GM23248 (cell line): ENCODE data around the gene PCK2. TPM values are rescaled to one million over a fixed set of nuclear protein-coding genes. Genes with fewer than 3 reads are reported as not detected.

Experiments
- DNase-seq: peaks from one replicate; pipeline ENCODE4 v3.0.0-alpha.2; 2015
- H2AFZ ChIP-seq: fragments of 200-600 bp; sonication (generic); 2 replicates; pipeline ENCODE4 v1.6.1; 2016; ENCODE audit warnings: antibody characterized with exemption
- H3F3A ChIP-seq: fragments of 200-600 bp; sonication (generic); 2 replicates; pipeline ENCODE4 v1.6.1; 2016; ENCODE audit warnings: mild to moderate bottlenecking, antibody characterized with exemption, mixed run types; ENCODE audit not compliant: insufficient read depth
- H3K27ac ChIP-seq: fragments of 200-600 bp; sonication (generic); 2 replicates; pipeline ENCODE4 v1.5.1; 2016; ENCODE audit warnings: mild to moderate bottlenecking
- H3K27me3 ChIP-seq: fragments of 200-600 bp; sonication (generic); replicated peaks from 2 replicates; pipeline ENCODE4 v1.6.1; 2016; ENCODE audit warnings: mild to moderate bottlenecking; ENCODE audit not compliant: insufficient read depth
- H3K36me3 ChIP-seq: fragments of 200-600 bp; sonication (generic); 2 replicates; pipeline ENCODE4 v1.6.1; 2016; ENCODE audit warnings: low read depth, mild to moderate bottlenecking
- H3K4me1 ChIP-seq: fragments of 200-600 bp; sonication (generic); 2 replicates; pipeline ENCODE4 v1.6.1; 2016; ENCODE audit warnings: mild to moderate bottlenecking; ENCODE audit not compliant: insufficient read depth
- H3K4me2 ChIP-seq: fragments of 200-600 bp; sonication (generic); one replicate; pipeline ENCODE4 v1.6.1; 2016; ENCODE audit warnings: mild to moderate bottlenecking; ENCODE audit not compliant: unreplicated experiment
- H3K4me3 ChIP-seq: fragments of 200-600 bp; sonication (generic); 2 replicates; pipeline ENCODE4 v1.5.1; 2016; ENCODE audit warnings: mild to moderate bottlenecking
- H3K79me2 ChIP-seq: fragments of 200-600 bp; sonication (generic); 2 replicates; pipeline ENCODE4 v1.6.1; 2016; ENCODE audit warnings: mild to moderate bottlenecking; ENCODE audit not compliant: insufficient read depth
- H3K9ac ChIP-seq: fragments of 200-600 bp; sonication (generic); 2 replicates; pipeline ENCODE4 v1.6.1; 2016; ENCODE audit warnings: mild to moderate bottlenecking
- H3K9me2 ChIP-seq: fragments of 200-600 bp; sonication (generic); 2 replicates; pipeline ENCODE4 v1.6.1; 2016; ENCODE audit warnings: mixed run types, mild to moderate bottlenecking, moderate library complexity; ENCODE audit not compliant: insufficient read depth
- H3K9me3 ChIP-seq: fragments of 200-600 bp; sonication (generic); one replicate; pipeline ENCODE4 v1.6.1; 2017; ENCODE audit warnings: low read depth
- H4K20me1 ChIP-seq: fragments of 200-600 bp; sonication (generic); 2 replicates; pipeline ENCODE4 v1.6.0; 2016; ENCODE audit not compliant: insufficient read depth
- EZH2 ChIP-seq: fragments of 200-600 bp; sonication (generic); IDR thresholded peaks from 2 replicates; pipeline ENCODE4 v1.6.1; 2018; ENCODE audit warnings: antibody characterized with exemption, mild to moderate bottlenecking; ENCODE audit not compliant: insufficient read depth, poor library complexity, severe bottlenecking
- EZH2phosphoT487 ChIP-seq: fragments of 200-600 bp; sonication (generic); IDR thresholded peaks from 2 replicates; pipeline ENCODE4 v1.6.1; 2018; ENCODE audit warnings: antibody characterized with exemption, moderate library complexity, mild to moderate bottlenecking, low read depth; ENCODE audit not compliant: insufficient read depth
- WGBS, 2 experiments: methylation state at CpG; one replicate each; pipeline ENCODE4 v1.1.6; 2015 to 2017; ENCODE audit warnings: low lambda C conversion rate in 2 of 2, low coverage in 1 of 2; ENCODE audit errors: missing lambda C conversion rate in 2 of 2; 5-methylcytosine and 5-hydroxymethylcytosine counted together
- in situ Hi-C: fragments of 300-500 bp; cut with MboI; formaldehyde crosslinking; loops from 2 replicates; pipeline ENCODE4 v1.15.0; 2020
- polyA plus RNA-seq: library from polyadenylated mRNA; unstranded; fragments of >200 nt; fragmentation: Nextera tagmentation; extraction: Ambion mirVana; gene quantifications from 2 replicates; pipeline ENCODE4 v1.2.1, GENCODE V29; 2016
- total RNA-seq: library from RNA; depleted of rRNA; stranded (reverse); fragments of >200 nt; shearing (Covaris generic); gene quantifications from 2 replicates; pipeline ENCODE4 v1.2.3, GENCODE V29; 2014

Gene PCK2
- total and polyA plus RNA-seq, 2 experiments from 2014 or later, result 84.3 to 148 TPM

GRCh38 chr14:24132976-24133375, 38.9 kb downstream of the PCK2 start:
- H3K4me3 ChIP-seq, result no peak overlapping the region
- in situ Hi-C loops, result no loop called here
- H3K79me2 ChIP-seq, result peaks cover 17% of the 10 kb centered on the region
- peaks cover 4% of the 10 kb centered on the region; the same call in 1 of the 2 replicates for H3K4me1 ChIP-seq
- H3F3A ChIP-seq, result no peaks in the 10 kb centered on the region
- H3K9ac ChIP-seq, result no peak overlapping the region
- 93 to 98% methylated on average over 2 of the region's 2 CpGs for WGBS, 2 experiments
- no peak overlapping the region for H3K4me2 ChIP-seq
- H2AFZ ChIP-seq, result no peak overlapping the region
- no peaks in the 10 kb centered on the region for H4K20me1 ChIP-seq
- H3K36me3 ChIP-seq, result peaks cover under 1% of the 10 kb centered on the region; the same call in 1 of the 2 replicates
- H3K9me2 ChIP-seq, result no peaks in the 10 kb centered on the region
- TF ChIP-seq EZH2phosphoT487 (no peak), EZH2 (no peak)
- no peak overlapping the region for H3K27ac ChIP-seq
- no peaks in the 10 kb centered on the region for H3K27me3 ChIP-seq
- no peaks in the 10 kb centered on the region for H3K9me3 ChIP-seq
- DNase-seq, result no peak

- H2AFZ ChIP-seq, result no peak overlapping the region
- no peak overlapping the region for H3K9ac ChIP-seq
- peaks cover 4% of the 10 kb centered on the region; the same call in 1 of the 2 replicates for H3K4me1 ChIP-seq
- H3K9me2 ChIP-seq, result no peaks in the 10 kb centered on the region
- peaks cover 8% of the 10 kb centered on the region; the same call in 1 of the 2 replicates for H3K36me3 ChIP-seq
- no peak overlapping the region for H3K4me3 ChIP-seq
- WGBS, 2 experiments, result 100% methylated on average over 1 of the region's 1 CpG
- no peak overlapping the region for H3K4me2 ChIP-seq
- no peaks in the 10 kb centered on the region for H3K27me3 ChIP-seq
- H3K9me3 ChIP-seq, result no peaks in the 10 kb centered on the region
- H3K27ac ChIP-seq, result no peak overlapping the region
- no peak for DNase-seq
- no peaks in the 10 kb centered on the region for H4K20me1 ChIP-seq
- in situ Hi-C loops, result no loop called here
- peaks cover 25% of the 10 kb centered on the region for H3K79me2 ChIP-seq
- TF ChIP-seq EZH2 (no peak), EZH2phosphoT487 (no peak)
- H3F3A ChIP-seq, result no peaks in the 10 kb centered on the region
Measured at GRCh38 chr14:24133735-24134134, 39.6 kb downstream of the PCK2 start.

- WGBS, 2 experiments, result 1 to 2% methylated on average over 9 of the region's 9 CpGs
- TF ChIP-seq EZH2phosphoT487 (no peak), EZH2 (no peak)
- peak overlapping the region; percentile 90 for H3K4me3 ChIP-seq
- H3K4me1 ChIP-seq, result peaks cover 12% of the 10 kb centered on the region; the same call in 1 of the 2 replicates
- no peak overlapping the region for H3K27ac ChIP-seq
- H3K4me2 ChIP-seq, result peak overlapping the region; percentile 80
- in situ Hi-C loops, result no loop called here
- H3K36me3 ChIP-seq, result peaks cover 12% of the 10 kb centered on the region; the same call in 1 of the 2 replicates
- peak overlapping the region; percentile 95 for H2AFZ ChIP-seq
- no peaks in the 10 kb centered on the region; the same call in 1 of the 2 replicates for H3F3A ChIP-seq
- H3K9me2 ChIP-seq, result no peaks in the 10 kb centered on the region
- H3K27me3 ChIP-seq, result no peaks in the 10 kb centered on the region
- H3K9me3 ChIP-seq, result no peaks in the 10 kb centered on the region
- peak overlapping the region; percentile 93 for H3K9ac ChIP-seq
- H3K79me2 ChIP-seq, result peaks cover 41% of the 10 kb centered on the region
- no peaks in the 10 kb centered on the region for H4K20me1 ChIP-seq
- DNase-seq, result no peak
Measured at GRCh38 chr14:24135584-24135833, 41.4 kb downstream of the PCK2 start.

GRCh38 chr14:24135834-24136683, 41.9 kb downstream of the PCK2 start, which contains the start of gene PSME1:
PSME1 (plus strand) TSS chr14:24136194; CDS start chr14:24136263, 69 bp downstream.
- in situ Hi-C loops, result no loop called here
- Histone ChIP-seq H3F3A (no peaks in the 10 kb centered on the region; the same call in 1 of the 2 replicates), H3K9me3 (no peaks in the 10 kb centered on the region), H2AFZ (peak within 1 kb of the TSS; percentile 95), H3K36me3 (peaks cover 12% of the 10 kb centered on the region; the same call in 1 of the 2 replicates), H3K9ac (peak within 1 kb of the TSS; percentile 93), H3K27ac (peak within 1 kb of the TSS; percentile 22; the same call in 1 of the 2 replicates), H3K27me3 (no peaks in the 10 kb centered on the region), H3K4me1 (peaks cover 12% of the 10 kb centered on the region; the same call in 1 of the 2 replicates), H3K4me2 (peak within 1 kb of the TSS; percentile 87), H3K4me3 (peak within 1 kb of the TSS; percentile 90), H3K9me2 (no peaks in the 10 kb centered on the region), H4K20me1 (no peaks in the 10 kb centered on the region), H3K79me2 (peaks cover 45% of the 10 kb centered on the region)
- TF ChIP-seq EZH2phosphoT487, result no peak
- no peak for TF ChIP-seq EZH2
- peak; percentile 94 for DNase-seq
- WGBS, 2 experiments, result 1% methylated on average over 33 to 54 of the region's 75 CpGs
